Endometrial microvascular endothelial cells (primary cell): ENCODE measurements around the gene MGAT4C. TPM values are rescaled to one million over a fixed set of nuclear protein-coding genes. Genes with fewer than 3 reads are reported as not detected.

Experiments used
- in situ Hi-C: cut with HindIII; loops from 2 replicates; pipeline ENCODE4 v1.10.0; 2017; ENCODE audit warnings: low sequenced_read_pairs, low pct_unique_long_range_greater_than_20kb; ENCODE audit errors: inconsistent ontology term
- total RNA-seq: library from RNA; depleted of rRNA; stranded (reverse); fragments of >200 nt; gene quantifications from one replicate; pipeline ENCODE4 v1.2.3, GENCODE V29; 2015; ENCODE audit errors: inconsistent ontology term

Gene MGAT4C
- total RNA-seq, 1 donor from 2014 or later: not detected

GRCh38 chr12:86018361-86018760 is 237.8 kb downstream of the MGAT4C start:
- in situ Hi-C loops: no loop called here

GRCh38 chr12:86015026-86015425 is 241.2 kb downstream of the MGAT4C start:
- in situ Hi-C loops: no loop called here

- in situ Hi-C loops: no loop called here
These were observed 249.5 kb downstream of the MGAT4C start for GRCh38 chr12:86006727-86007126.

- in situ Hi-C loops: no loop called here
These were observed 258.1 kb downstream of the MGAT4C start for GRCh38 chr12:85998074-85998473.

GRCh38 chr12:85996280-85996679 is 259.9 kb downstream of the MGAT4C start:
- in situ Hi-C loops: no loop called here

GRCh38 chr12:85993746-85994145 is 262.4 kb downstream of the MGAT4C start:
- in situ Hi-C loops: no loop called here

DNA sequence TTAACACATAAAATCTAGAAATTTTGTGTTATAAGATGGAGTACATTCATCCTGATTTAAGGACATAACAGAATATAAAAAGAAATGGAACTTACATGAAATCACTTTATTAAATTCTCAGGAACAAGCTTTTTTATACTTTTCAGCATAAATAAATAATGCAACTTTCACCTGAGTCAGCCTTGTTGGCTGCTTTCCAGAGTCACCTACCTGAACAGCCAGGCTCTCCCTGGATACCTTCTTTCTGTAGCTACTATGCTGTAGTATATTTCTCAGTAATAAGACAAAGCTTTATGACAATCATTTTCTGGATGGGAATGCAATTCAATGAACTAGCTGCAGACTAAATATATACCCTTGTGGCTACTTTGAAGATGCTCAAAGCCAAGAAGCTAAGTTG is 270.2 kb downstream of the MGAT4C start:
- in situ Hi-C loops: no loop called here

DNA sequence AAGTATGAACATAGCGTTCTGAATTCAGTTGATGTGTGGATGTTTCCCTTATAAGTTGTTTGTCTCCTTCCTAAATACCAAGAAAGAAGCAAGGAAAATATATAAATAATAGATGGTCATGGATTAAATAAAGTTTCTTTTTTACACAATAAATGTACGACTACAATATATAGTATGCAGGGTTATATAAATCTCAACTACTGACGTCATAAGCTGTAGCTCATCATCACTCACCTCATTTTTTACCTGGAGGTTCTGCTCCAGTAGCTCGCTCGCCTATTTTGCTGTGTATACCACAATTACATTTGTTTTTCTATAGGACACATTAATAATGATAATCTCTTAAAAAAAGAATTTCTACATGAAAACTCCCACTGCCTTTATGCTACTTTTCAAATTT is 272.6 kb downstream of the MGAT4C start:
- in situ Hi-C loops: no loop called here

DNA sequence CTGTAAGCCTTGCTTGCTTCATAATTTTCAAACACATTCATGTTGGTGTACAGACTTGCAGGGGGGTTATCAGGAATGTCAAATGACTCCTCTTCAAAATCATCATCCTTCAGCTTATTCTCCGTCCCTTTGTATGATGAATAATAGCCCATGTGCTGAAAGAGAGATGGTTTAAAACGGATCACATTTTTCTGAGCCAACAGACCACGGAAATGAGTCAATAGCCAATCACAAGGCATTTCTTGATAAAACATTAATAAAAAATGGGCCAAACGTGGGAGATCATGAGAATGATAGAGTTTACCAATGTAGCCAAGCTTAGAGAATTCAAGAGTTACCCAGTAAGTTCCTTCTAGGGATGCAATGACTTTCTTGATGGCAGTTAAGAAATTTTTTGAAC is 276.6 kb downstream of the MGAT4C start:
- in situ Hi-C loops: no loop called here

DNA sequence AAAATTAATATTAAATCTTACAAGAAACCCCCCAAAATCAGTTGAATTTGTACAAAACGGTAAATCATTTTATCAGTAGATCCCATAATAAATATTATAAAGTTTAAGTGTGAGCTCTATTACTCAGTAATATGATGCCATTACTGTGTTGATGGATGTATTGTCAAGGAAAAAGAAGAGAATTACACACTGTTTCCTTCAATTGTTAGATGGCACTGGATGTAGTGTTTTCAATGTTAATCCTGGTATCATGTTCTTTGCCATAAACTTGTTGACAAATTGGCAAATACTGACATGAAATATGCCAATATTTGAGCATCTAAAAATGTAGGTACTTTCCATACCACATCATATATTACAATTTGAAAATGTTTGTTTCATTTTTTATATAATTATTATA is 280.5 kb downstream of the MGAT4C start:
- in situ Hi-C loops: no loop called here

- in situ Hi-C loops: no loop called here
These were observed 284.4 kb downstream of the MGAT4C start for GRCh38 chr12:85971800-85972199.

- in situ Hi-C loops: no loop called here
These were observed 287.6 kb downstream of the MGAT4C start for GRCh38 chr12:85968606-85969005.

DNA sequence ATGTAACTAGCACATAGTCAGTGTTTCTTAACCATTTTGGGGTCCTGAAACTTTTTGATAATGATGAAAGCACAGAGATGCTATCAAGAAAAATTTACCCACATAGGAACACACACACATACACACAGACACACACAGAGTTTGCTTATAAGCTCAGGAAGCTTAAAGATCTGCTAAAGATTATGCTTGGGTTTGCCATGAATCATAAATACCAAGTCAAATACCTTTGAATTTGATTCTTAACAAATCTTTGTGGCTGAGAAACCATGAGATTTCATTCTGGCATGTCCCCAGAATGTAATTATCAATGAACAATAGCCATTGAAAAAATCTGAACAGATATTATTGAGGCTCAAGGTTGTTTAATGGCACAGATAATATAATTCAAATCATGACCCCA is 292.9 kb downstream of the MGAT4C start:
- in situ Hi-C loops: no loop called here

GRCh38 chr12:85956081-85956480 is 300.1 kb downstream of the MGAT4C start:
- in situ Hi-C loops: no loop called here

DNA sequence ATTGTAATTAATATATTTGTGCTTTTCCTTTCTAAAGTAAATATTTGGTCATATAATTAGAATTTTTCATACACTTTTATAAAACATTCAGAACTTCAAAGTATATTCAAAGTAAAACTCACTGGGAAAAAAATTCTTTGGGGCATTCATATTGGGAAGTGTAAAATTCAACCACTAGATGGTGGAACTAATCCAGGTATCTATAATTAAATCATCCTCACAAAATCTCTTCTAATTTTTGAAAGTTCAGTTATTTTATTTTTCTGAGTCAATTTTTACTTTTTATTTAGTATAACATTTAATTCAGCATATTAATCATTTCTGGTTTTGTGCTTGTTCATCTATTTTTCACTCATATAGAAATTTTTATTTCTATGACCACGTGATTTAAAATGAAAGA is 301.1 kb downstream of the MGAT4C start:
- in situ Hi-C loops: no loop called here

GRCh38 chr12:85951823-85952222 is 304.4 kb downstream of the MGAT4C start:
- in situ Hi-C loops: no loop called here

DNA sequence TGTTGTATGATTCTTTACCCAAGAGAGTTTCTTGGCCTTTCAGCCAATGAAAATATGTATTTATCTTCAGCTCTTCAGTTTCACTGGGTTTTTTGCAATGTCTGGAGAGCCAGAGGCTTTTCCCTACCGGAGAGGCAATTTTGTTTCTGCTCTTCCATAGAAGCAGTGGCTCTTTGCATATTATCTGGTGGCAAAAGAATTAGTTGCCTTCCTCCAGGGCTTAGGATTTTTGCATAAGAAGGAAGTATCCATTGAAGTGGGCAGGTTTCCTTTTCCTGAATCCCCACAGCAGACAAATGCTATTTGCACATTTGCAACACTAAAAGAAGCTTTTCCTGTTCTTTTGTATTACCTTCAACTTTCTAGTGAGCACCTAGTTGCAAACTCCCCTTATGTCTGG is 306.9 kb downstream of the MGAT4C start:
- in situ Hi-C loops: no loop called here

GRCh38 chr12:85948340-85948739 is 307.9 kb downstream of the MGAT4C start:
- in situ Hi-C loops: no loop called here

DNA sequence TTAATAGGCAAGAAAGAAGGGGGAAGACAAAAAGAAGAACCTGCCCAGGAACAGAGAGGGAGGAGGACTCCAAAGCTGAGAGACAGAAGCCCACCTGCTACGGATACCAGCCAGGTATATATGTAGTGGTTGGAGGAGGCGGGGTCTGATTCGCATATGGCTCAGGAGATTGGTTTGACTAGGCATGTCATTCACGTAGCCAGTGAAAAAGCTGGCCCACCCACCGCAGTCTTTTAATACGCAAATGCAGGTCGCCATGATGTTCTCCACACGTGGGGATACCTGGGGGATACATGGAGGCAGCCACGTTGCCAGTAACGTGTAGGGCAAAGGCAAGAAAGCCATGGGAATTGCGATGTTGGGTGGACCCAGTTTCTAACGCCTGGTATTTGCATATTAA is 308.9 kb downstream of the MGAT4C start:
- in situ Hi-C loops: no loop called here

- in situ Hi-C loops: no loop called here
These were observed 309.8 kb downstream of the MGAT4C start for GRCh38 chr12:85946375-85946774.

DNA sequence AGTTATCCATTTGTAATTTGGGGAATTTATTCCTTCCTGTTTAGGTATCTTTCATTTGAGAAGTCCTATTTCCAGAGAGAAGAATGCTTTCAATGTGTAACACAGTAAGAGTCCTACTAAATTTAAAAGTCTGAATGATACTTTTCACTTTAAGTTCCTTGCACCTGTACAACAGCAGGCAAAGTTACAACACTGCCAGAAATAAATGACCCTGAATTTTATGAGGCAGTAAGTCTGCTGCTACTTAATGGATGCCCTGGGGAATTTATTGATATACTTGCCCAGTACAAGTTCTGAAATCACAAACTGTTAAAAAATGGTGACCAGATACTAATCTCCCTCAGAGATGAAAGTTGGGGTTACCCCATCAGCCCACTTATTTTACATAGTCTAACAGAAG is 329.0 kb downstream of the MGAT4C start:
- in situ Hi-C loops: no loop called here
